B cell (primary cell): Measurements from ENCODE around the gene NME7. TPM values are rescaled to one million over a fixed set of nuclear protein-coding genes. Genes with fewer than 3 reads are reported as not detected.

ENCODE experiments used
- ATAC-seq: fragments of 200-7000 bp; cut with Tn5 transposase; one replicate; pipeline ENCODE4 v1.10.0; 2021; ENCODE audit warnings: low read depth, mild to moderate bottlenecking, moderate number of reproducible peaks, moderate library complexity
- CTCF ChIA-PET: fragments of 350-600 bp; sonication (Branson Sonifier 250); formaldehyde crosslinking; loops from one replicate; lab custom pipeline; 2021; ENCODE audit warnings: antibody characterized with exemption, inconsistent platforms; lab: Charles Lee
- POLR2A ChIA-PET: fragments of 350-600 bp; sonication (Branson Sonifier 250); formaldehyde crosslinking; loops from one replicate; lab custom pipeline; 2021; ENCODE audit warnings: antibody characterized with exemption; lab: Charles Lee
- DNase-seq: peaks from one replicate; pipeline ENCODE4 v3.0.0; 2013
- H2AFZ ChIP-seq: 2 replicates; pipeline ENCODE4 v1.6.1; 2012; ENCODE audit warnings: mild to moderate bottlenecking, low read depth, low read length; ENCODE audit not compliant: insufficient read depth, poor library complexity, severe bottlenecking
- H3K27ac ChIP-seq, 2 donors: 1 replicate in 1 of 2; 2 replicates in 1 of 2; pipeline ENCODE4 v1.5.1; 2012 to 2013; ENCODE audit warnings: low read length in 2 of 2, mild to moderate bottlenecking in 2 of 2, moderate library complexity in 1 of 2
- H3K27me3 ChIP-seq, 4 experiments: fragments of 200-600 bp in 1 of 4; sonication (generic) in 1 of 4; replicated peaks in 1 of 4; 1 replicate in 2 of 4; 2 replicates in 2 of 4; pipeline versions ENCODE4 v1.6.1 to v1.7.0; 2013 to 2016; ENCODE audit warnings: low read length in 3 of 4, mild to moderate bottlenecking in 2 of 4, mixed read lengths in 1 of 4, moderate library complexity in 1 of 4; ENCODE audit not compliant: insufficient read depth in 4 of 4, control insufficient read depth in 3 of 4; ENCODE audit errors: control extremely low read depth in 1 of 4
- H3K36me3 ChIP-seq, 2 experiments: replicated peaks in 1 of 2; 1 replicate in 1 of 2; 2 replicates in 1 of 2; pipeline versions ENCODE4 v1.6.1 to v1.7.1; 2013; ENCODE audit warnings: low read length in 1 of 2; ENCODE audit not compliant: insufficient read depth in 2 of 2, control insufficient read depth in 1 of 2; ENCODE audit errors: control extremely low read depth in 1 of 2, extremely low read depth in 1 of 2
- H3K4me1 ChIP-seq, 2 donors: fragments of 200-600 bp in 1 of 2; sonication (generic) in 1 of 2; 1 replicate in 1 of 2; 2 replicates in 1 of 2; pipeline versions ENCODE4 v1.5.1 to v1.6.1; 2013 to 2017; ENCODE audit warnings: low read length in 2 of 2; ENCODE audit not compliant: control insufficient read depth in 2 of 2, insufficient read depth in 2 of 2
- H3K4me2 ChIP-seq: replicated peaks from 2 replicates; pipeline ENCODE3; 2012; ENCODE audit warnings: mild to moderate bottlenecking, low read depth, low read length; ENCODE audit not compliant: poor library complexity, severe bottlenecking
- H3K4me3 ChIP-seq, 5 experiments: fragments of 200-600 bp in 1 of 5; sonication (generic) in 1 of 5; 1 replicate in 3 of 5; 2 replicates in 2 of 5; pipeline versions ENCODE4 v1.5.1 to v1.7.0; 2011 to 2016; ENCODE audit warnings: low read length in 4 of 5, mild to moderate bottlenecking in 4 of 5, low read depth in 2 of 5, control low read depth in 1 of 5, moderate library complexity in 1 of 5; ENCODE audit not compliant: insufficient read depth in 1 of 5; ENCODE audit errors: control extremely low read depth in 1 of 5, extremely low read depth in 1 of 5
- H3K79me2 ChIP-seq: fragments of 200-600 bp; sonication (generic); one replicate; pipeline ENCODE4 v1.6.0; 2016; ENCODE audit warnings: low read length; ENCODE audit not compliant: control insufficient read depth, insufficient read depth
- H3K9ac ChIP-seq: fragments of 200-600 bp; sonication (generic); 2 replicates; pipeline ENCODE4 v1.6.1; 2017; ENCODE audit warnings: mild to moderate bottlenecking, low read length, moderate library complexity
- H3K9me3 ChIP-seq, 3 donors: one replicate each; pipeline versions ENCODE4 v1.6.1 to v1.7.1; 2013; ENCODE audit warnings: low read length in 2 of 3; ENCODE audit not compliant: control insufficient read depth in 2 of 3, insufficient read depth in 1 of 3; ENCODE audit errors: control extremely low read depth in 1 of 3
- H4K20me1 ChIP-seq: 2 replicates; pipeline ENCODE4 v1.6.0; 2012; ENCODE audit warnings: mild to moderate bottlenecking, low read length; ENCODE audit not compliant: insufficient read depth, control insufficient read depth, poor library complexity, severe bottlenecking
- H3K27ac Mint-ChIP-seq: one replicate; pipeline ENCODE4 v1.8.0; 2021; ENCODE audit warnings: mixed read lengths
- H3K27me3 Mint-ChIP-seq: one replicate; pipeline ENCODE4 v1.8.0; 2021; ENCODE audit warnings: mixed read lengths
- H3K4me1 Mint-ChIP-seq: one replicate; pipeline ENCODE4 v1.8.0; 2021; ENCODE audit warnings: mixed read lengths
- H3K4me3 Mint-ChIP-seq: one replicate; pipeline ENCODE4 v1.8.0; 2021; ENCODE audit warnings: mixed read lengths
- H3K9me3 Mint-ChIP-seq: one replicate; pipeline ENCODE4 v1.8.0; 2022; ENCODE audit warnings: mixed read lengths; ENCODE audit not compliant: insufficient read depth
- CTCF ChIP-seq: fragments of 200-600 bp; IDR thresholded peaks from one replicate; pipeline ENCODE4 v1.8.0; 2022; ENCODE audit warnings: antibody characterized with exemption, mild to moderate bottlenecking
- EZH2 ChIP-seq: IDR thresholded peaks from 2 replicates; pipeline ENCODE4 v1.6.1; 2012; ENCODE audit warnings: borderline replicate concordance, low read depth, mild to moderate bottlenecking, moderate library complexity, low read length; ENCODE audit not compliant: insufficient read depth, poor library complexity, severe bottlenecking
- WGBS: methylation state at CpG from one replicate; pipeline ENCODE4 v1.1.5; 2013; ENCODE audit warnings: missing lambda C conversion rate; ENCODE audit not compliant: insufficient coverage; 5-methylcytosine and 5-hydroxymethylcytosine counted together
- intact Hi-C: fragments of 100-400 bp; cut with micrococcal nuclease; formaldehyde crosslinking; loops from one replicate; pipeline ENCODE4 v1.10.0; 2022
- polyA plus RNA-seq: library from polyadenylated mRNA; depleted of rRNA; stranded (reverse); fragments of >200 nt; gene quantifications from 2 replicates; pipeline ENCODE4 v1.2.3, GENCODE V29; 2012
- total RNA-seq, 2 donors: library from RNA; stranded (reverse); fragments of 120-200 nt in 1 of 2; gene quantifications; 1 replicate in 1 of 2; 2 replicates in 1 of 2; pipeline versions ENCODE4 v1.2.3 to v1.2.4, GENCODE V29; 2013 to 2022

Gene NME7
- total and polyA plus RNA-seq, 2 donors (not counting 1 experiment from before 2014, with no cell fraction given), result 3.3 to 14.3 TPM

GRCh38 chr1:169142129-169142528 lies 225.5 kb downstream of the NME7 start:
- Histone ChIP-seq H3K4me3 (no peak overlapping the region), H2AFZ (no peak overlapping the region), H3K27ac (no peak overlapping the region), H3K4me1 (no peaks in the 10 kb centered on the region), H3K9me3 (no peaks in the 10 kb centered on the region), H3K9ac (no peak overlapping the region), H3K36me3 (no peaks in the 10 kb centered on the region), H3K27me3 (no peaks in the 10 kb centered on the region), H3K79me2 (no peaks in the 10 kb centered on the region), H3K4me2 (no peak overlapping the region), H4K20me1 (no peaks in the 10 kb centered on the region)
- no peak for ATAC-seq
- POLR2A ChIA-PET, result no interaction called here
- no peak for TF ChIP-seq EZH2
- TF ChIP-seq CTCF, result no peak
- CTCF ChIA-PET, result no interaction called here
- no peaks in the 10 kb centered on the region for H3K4me1 Mint-ChIP-seq
- no peak overlapping the region for H3K4me3 Mint-ChIP-seq
- no peak overlapping the region for H3K27ac Mint-ChIP-seq
- no CpG with 5 or more reads among the region's 1 CpG for WGBS
- H3K9me3 Mint-ChIP-seq, result no peaks in the 10 kb centered on the region
- DNase-seq, result no peak
- no peaks in the 10 kb centered on the region for H3K27me3 Mint-ChIP-seq
- intact Hi-C loops, result no loop called here

GRCh38 chr1:169141356-169141755 lies 226.2 kb downstream of the NME7 start:
- Mint-ChIP-seq H3K4me3 (no peak overlapping the region), H3K27ac (no peak overlapping the region), H3K9me3 (no peaks in the 10 kb centered on the region), H3K27me3 (no peaks in the 10 kb centered on the region), H3K4me1 (no peaks in the 10 kb centered on the region)
- Histone ChIP-seq H3K27ac (no peak overlapping the region), H3K36me3 (no peaks in the 10 kb centered on the region), H2AFZ (no peak overlapping the region), H3K4me2 (no peak overlapping the region), H3K9ac (no peak overlapping the region), H4K20me1 (no peaks in the 10 kb centered on the region), H3K9me3 (no peaks in the 10 kb centered on the region), H3K4me3 (no peak overlapping the region), H3K79me2 (no peaks in the 10 kb centered on the region), H3K27me3 (no peaks in the 10 kb centered on the region), H3K4me1 (no peaks in the 10 kb centered on the region)
- intact Hi-C loops, result no loop called here
- CTCF ChIA-PET, result no interaction called here
- ATAC-seq (no peak), DNase-seq (no peak)
- 100% methylated on average over 2 of the region's 3 CpGs for WGBS
- POLR2A ChIA-PET, result no interaction called here
- TF ChIP-seq EZH2, result no peak
- no peak for TF ChIP-seq CTCF
